ENCODE results near the gene NAV3. TPM values are rescaled to one million over a fixed set of nuclear protein-coding genes. Genes with fewer than 3 reads are reported as not detected.
A peak's percentile ranks its signal among the peaks of the same experiment; 100 is the strongest.

NAV3 gene
- total RNA-seq, 1 donor from 2014 or later, result 17.0 TPM

GRCh38 chr12:77928078-77928477 lies 97.4 kb downstream of the NAV3 start:
- H3K4me3 ChIP-seq (ENCODE audit: low read depth, low read length), result no peak overlapping the region
- TF ChIP-seq, protein P1, sequence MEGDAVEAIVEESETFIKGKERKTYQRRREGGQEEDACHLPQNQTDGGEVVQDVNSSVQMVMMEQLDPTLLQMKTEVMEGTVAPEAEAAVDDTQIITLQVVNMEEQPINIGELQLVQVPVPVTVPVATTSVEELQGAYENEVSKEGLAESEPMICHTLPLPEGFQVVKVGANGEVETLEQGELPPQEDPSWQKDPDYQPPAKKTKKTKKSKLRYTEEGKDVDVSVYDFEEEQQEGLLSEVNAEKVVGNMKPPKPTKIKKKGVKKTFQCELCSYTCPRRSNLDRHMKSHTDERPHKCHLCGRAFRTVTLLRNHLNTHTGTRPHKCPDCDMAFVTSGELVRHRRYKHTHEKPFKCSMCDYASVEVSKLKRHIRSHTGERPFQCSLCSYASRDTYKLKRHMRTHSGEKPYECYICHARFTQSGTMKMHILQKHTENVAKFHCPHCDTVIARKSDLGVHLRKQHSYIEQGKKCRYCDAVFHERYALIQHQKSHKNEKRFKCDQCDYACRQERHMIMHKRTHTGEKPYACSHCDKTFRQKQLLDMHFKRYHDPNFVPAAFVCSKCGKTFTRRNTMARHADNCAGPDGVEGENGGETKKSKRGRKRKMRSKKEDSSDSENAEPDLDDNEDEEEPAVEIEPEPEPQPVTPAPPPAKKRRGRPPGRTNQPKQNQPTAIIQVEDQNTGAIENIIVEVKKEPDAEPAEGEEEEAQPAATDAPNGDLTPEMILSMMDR (IDR thresholded peaks at IDR 0.05; ENCODE audit: insufficient read depth, low read length, poor library complexity, severe bottlenecking), result no peak
- no peaks in the 10 kb centered on the region for H3K36me3 ChIP-seq (ENCODE audit: control insufficient read depth, insufficient read depth, low read length)
- DNase-seq (ENCODE audit: low read depth), result no peak
- H3K27me3 ChIP-seq (ENCODE audit: control insufficient read depth, insufficient read depth, low read length), result no peaks in the 10 kb centered on the region

- Histone ChIP-seq H3K27me3 (ENCODE audit: control insufficient read depth, insufficient read depth, low read length) (no peaks in the 10 kb centered on the region), H3K36me3 (ENCODE audit: control insufficient read depth, insufficient read depth, low read length) (no peaks in the 10 kb centered on the region), H3K4me3 (ENCODE audit: low read depth, low read length) (no peak overlapping the region)
- no peak for DNase-seq (ENCODE audit: low read depth)
- TF ChIP-seq, protein P1 (IDR thresholded peaks at IDR 0.05; ENCODE audit: insufficient read depth, low read length, poor library complexity, severe bottlenecking), result peak; percentile 1
Measured at GRCh38 chr12:77932216-77932615, 101.5 kb downstream of the NAV3 start.

- no peak for DNase-seq (ENCODE audit: low read depth)
- TF ChIP-seq, protein P1 (IDR thresholded peaks at IDR 0.05; ENCODE audit: insufficient read depth, low read length, poor library complexity, severe bottlenecking), result no peak
- Histone ChIP-seq H3K27me3 (ENCODE audit: control insufficient read depth, insufficient read depth, low read length) (no peaks in the 10 kb centered on the region), H3K36me3 (ENCODE audit: control insufficient read depth, insufficient read depth, low read length) (no peaks in the 10 kb centered on the region), H3K4me3 (ENCODE audit: low read depth, low read length) (no peak overlapping the region)
Measured at GRCh38 chr12:77938301-77938700, 107.6 kb downstream of the NAV3 start.

- peak overlapping the region; percentile 32 for H3K4me3 ChIP-seq (ENCODE audit: low read depth, low read length)
- no peaks in the 10 kb centered on the region for H3K27me3 ChIP-seq (ENCODE audit: control insufficient read depth, insufficient read depth, low read length)
- DNase-seq (ENCODE audit: low read depth), result peak; percentile 84
- H3K36me3 ChIP-seq (ENCODE audit: control insufficient read depth, insufficient read depth, low read length), result no peaks in the 10 kb centered on the region
- TF ChIP-seq, protein P1 (IDR thresholded peaks at IDR 0.05; ENCODE audit: insufficient read depth, low read length, poor library complexity, severe bottlenecking), result no peak
Measured at GRCh38 chr12:77940011-77940423, 109.3 kb downstream of the NAV3 start.

- no peak for DNase-seq (ENCODE audit: low read depth)
- TF ChIP-seq, protein P1 (IDR thresholded peaks at IDR 0.05; ENCODE audit: insufficient read depth, low read length, poor library complexity, severe bottlenecking), result no peak
Measured at GRCh38 chr12:77940567-77940966, 109.9 kb downstream of the NAV3 start.

GRCh38 chr12:77941401-77941800 lies 110.7 kb downstream of the NAV3 start:
- TF ChIP-seq, protein P1 (IDR thresholded peaks at IDR 0.05; ENCODE audit: insufficient read depth, low read length, poor library complexity, severe bottlenecking), result no peak
- Histone ChIP-seq H3K4me3 (ENCODE audit: low read depth, low read length) (peak overlapping the region; percentile 4), H3K36me3 (ENCODE audit: control insufficient read depth, insufficient read depth, low read length) (no peaks in the 10 kb centered on the region), H3K27me3 (ENCODE audit: control insufficient read depth, insufficient read depth, low read length) (no peaks in the 10 kb centered on the region)
- DNase-seq (ENCODE audit: low read depth), result no peak

More at GRCh38 chr12:77940567-77940966, 109.9 kb downstream of the NAV3 start:
- Histone ChIP-seq H3K4me3 (ENCODE audit: low read depth, low read length) (peak overlapping the region; percentile 32), H3K27me3 (ENCODE audit: control insufficient read depth, insufficient read depth, low read length) (no peaks in the 10 kb centered on the region), H3K36me3 (ENCODE audit: control insufficient read depth, insufficient read depth, low read length) (no peaks in the 10 kb centered on the region)

Data from kidney epithelial cell (primary cell).